ENCODE measurements around the gene NOS1.

NOS1 gene

GRCh38 chr12:117282490-117282889 lies 78.9 kb downstream of the NOS1 start:
- no peak for TF ChIP-seq GATA3 (IDR thresholded peaks at IDR 0.05; ENCODE audit: low read depth, low read length)
- no peak for TF ChIP-seq GATA2 (IDR thresholded peaks at IDR 0.05; ENCODE audit: low read depth, low read length)

GRCh38 chr12:117280019-117280680 lies 81.3 kb downstream of the NOS1 start:
- no peak for TF ChIP-seq GATA3 (IDR thresholded peaks at IDR 0.05; ENCODE audit: low read depth, low read length)
- TF ChIP-seq GATA2 (IDR thresholded peaks at IDR 0.05; ENCODE audit: low read depth, low read length): no peak

- TF ChIP-seq GATA3 (IDR thresholded peaks at IDR 0.05; ENCODE audit: low read depth, low read length) (no peak), GATA2 (IDR thresholded peaks at IDR 0.05; ENCODE audit: low read depth, low read length) (no peak)
These were observed 81.8 kb downstream of the NOS1 start for GRCh38 chr12:117279606-117280005.

- TF ChIP-seq GATA2 (IDR thresholded peaks at IDR 0.05; ENCODE audit: low read depth, low read length): no peak
- no peak for TF ChIP-seq GATA3 (IDR thresholded peaks at IDR 0.05; ENCODE audit: low read depth, low read length)
These were observed 83.6 kb downstream of the NOS1 start for GRCh38 chr12:117277875-117278274.

- TF ChIP-seq GATA3 (IDR thresholded peaks at IDR 0.05; ENCODE audit: low read depth, low read length) (no peak), GATA2 (IDR thresholded peaks at IDR 0.05; ENCODE audit: low read depth, low read length) (no peak)
These were observed 88.3 kb downstream of the NOS1 start for GRCh38 chr12:117273091-117273490.

GRCh38 chr12:117272690-117273089 lies 88.7 kb downstream of the NOS1 start:
- TF ChIP-seq GATA2 (IDR thresholded peaks at IDR 0.05; ENCODE audit: low read depth, low read length): no peak
- TF ChIP-seq GATA3 (IDR thresholded peaks at IDR 0.05; ENCODE audit: low read depth, low read length): no peak

GRCh38 chr12:117262749-117263148 lies 98.7 kb downstream of the NOS1 start:
- TF ChIP-seq GATA3 (IDR thresholded peaks at IDR 0.05; ENCODE audit: low read depth, low read length) (no peak), GATA2 (IDR thresholded peaks at IDR 0.05; ENCODE audit: low read depth, low read length) (no peak)

- TF ChIP-seq GATA3 (IDR thresholded peaks at IDR 0.05; ENCODE audit: low read depth, low read length) (no peak), GATA2 (IDR thresholded peaks at IDR 0.05; ENCODE audit: low read depth, low read length) (no peak)
These were observed 100.2 kb downstream of the NOS1 start for GRCh38 chr12:117261247-117261646.

GRCh38 chr12:117255386-117255785 lies 106.0 kb downstream of the NOS1 start:
- TF ChIP-seq GATA3 (IDR thresholded peaks at IDR 0.05; ENCODE audit: low read depth, low read length) (no peak), GATA2 (IDR thresholded peaks at IDR 0.05; ENCODE audit: low read depth, low read length) (no peak)

- TF ChIP-seq GATA2 (IDR thresholded peaks at IDR 0.05; ENCODE audit: low read depth, low read length) (no peak), GATA3 (IDR thresholded peaks at IDR 0.05; ENCODE audit: low read depth, low read length) (no peak)
These were observed 117.9 kb downstream of the NOS1 start for GRCh38 chr12:117243488-117243887.

GRCh38 chr12:117241697-117242096 lies 119.7 kb downstream of the NOS1 start:
- no peak for TF ChIP-seq GATA3 (IDR thresholded peaks at IDR 0.05; ENCODE audit: low read depth, low read length)
- TF ChIP-seq GATA2 (IDR thresholded peaks at IDR 0.05; ENCODE audit: low read depth, low read length): no peak

- TF ChIP-seq GATA2 (IDR thresholded peaks at IDR 0.05; ENCODE audit: low read depth, low read length) (no peak), GATA3 (IDR thresholded peaks at IDR 0.05; ENCODE audit: low read depth, low read length) (no peak)
These were observed 121.2 kb downstream of the NOS1 start for GRCh38 chr12:117240081-117240755.

GRCh38 chr12:117236456-117237001 lies 124.9 kb downstream of the NOS1 start:
- TF ChIP-seq GATA3 (IDR thresholded peaks at IDR 0.05; ENCODE audit: low read depth, low read length): no peak
- no peak for TF ChIP-seq GATA2 (IDR thresholded peaks at IDR 0.05; ENCODE audit: low read depth, low read length)

GRCh38 chr12:117235261-117235660 lies 126.2 kb downstream of the NOS1 start:
- TF ChIP-seq GATA3 (IDR thresholded peaks at IDR 0.05; ENCODE audit: low read depth, low read length): no peak
- TF ChIP-seq GATA2 (IDR thresholded peaks at IDR 0.05; ENCODE audit: low read depth, low read length): no peak

GRCh38 chr12:117234441-117234840 lies 127.0 kb downstream of the NOS1 start:
- no peak for TF ChIP-seq GATA3 (IDR thresholded peaks at IDR 0.05; ENCODE audit: low read depth, low read length)

Data from SH-SY5Y (cell line).